ENCODE measurements around the gene NEMP2.

Gene NEMP2

DNA sequence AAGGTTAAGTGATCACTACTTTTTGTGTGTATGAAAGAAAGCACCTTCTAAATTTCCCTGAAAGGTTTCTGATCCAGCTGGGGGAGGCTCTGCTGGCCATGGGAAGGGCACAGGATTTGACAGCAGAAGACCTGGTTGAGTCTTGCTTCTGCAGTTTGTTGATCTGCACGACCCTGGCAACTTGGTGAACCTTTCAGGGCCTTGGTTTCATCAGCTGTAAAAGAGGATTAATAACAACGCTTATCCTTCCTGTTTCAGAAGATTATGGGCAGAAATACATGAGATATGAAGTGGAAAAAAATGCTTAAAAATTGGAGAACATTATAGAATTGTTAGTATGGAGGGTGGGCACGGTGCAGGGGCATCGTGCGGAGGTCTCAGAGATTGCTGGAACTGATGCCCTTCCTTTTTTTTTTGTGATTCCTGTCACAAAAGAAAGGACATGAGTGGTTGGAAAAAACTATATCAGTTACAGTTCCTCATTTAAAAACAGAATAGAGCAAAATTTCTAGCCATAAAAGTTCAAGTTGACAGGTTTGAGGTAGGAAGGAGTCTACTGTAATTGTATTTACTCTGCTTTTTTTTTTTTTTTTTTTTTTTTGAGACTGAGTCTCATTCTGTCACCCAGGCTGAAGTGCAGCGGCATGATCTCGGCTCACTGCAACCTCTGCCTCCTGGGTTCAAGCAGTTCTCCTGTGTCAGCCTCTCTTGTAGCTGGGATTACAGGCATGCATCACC lies 79.0 kb downstream of the NEMP2 start:
- TF ChIP-seq GLIS3 (CRISPR knock-in tag; IDR thresholded peaks at IDR 0.05) (no peak), CSDC2 (CRISPR knock-in tag; IDR thresholded peaks at IDR 0.05) (no peak), CREB5 (CRISPR knock-in tag; IDR thresholded peaks at IDR 0.05; ENCODE audit: low read depth) (no peak), ISL1 (CRISPR knock-in tag; IDR thresholded peaks at IDR 0.05) (no peak), TOX (CRISPR knock-in tag; IDR thresholded peaks at IDR 0.05; ENCODE audit: borderline replicate concordance) (no peak), ZFP30 (CRISPR knock-in tag; IDR thresholded peaks at IDR 0.05) (no peak), ZNF70 (CRISPR knock-in tag; IDR thresholded peaks at IDR 0.05) (no peak), ARNTL (CRISPR knock-in tag; IDR thresholded peaks at IDR 0.05; ENCODE audit: borderline replicate concordance, low read depth) (no peak), ZC3H10 (CRISPR knock-in tag; IDR thresholded peaks at IDR 0.05) (no peak), SNAI2 (CRISPR knock-in tag; IDR thresholded peaks at IDR 0.05) (no peak), RARB (CRISPR knock-in tag; IDR thresholded peaks at IDR 0.05) (no peak)
- TF ChIP-seq, protein P1, sequence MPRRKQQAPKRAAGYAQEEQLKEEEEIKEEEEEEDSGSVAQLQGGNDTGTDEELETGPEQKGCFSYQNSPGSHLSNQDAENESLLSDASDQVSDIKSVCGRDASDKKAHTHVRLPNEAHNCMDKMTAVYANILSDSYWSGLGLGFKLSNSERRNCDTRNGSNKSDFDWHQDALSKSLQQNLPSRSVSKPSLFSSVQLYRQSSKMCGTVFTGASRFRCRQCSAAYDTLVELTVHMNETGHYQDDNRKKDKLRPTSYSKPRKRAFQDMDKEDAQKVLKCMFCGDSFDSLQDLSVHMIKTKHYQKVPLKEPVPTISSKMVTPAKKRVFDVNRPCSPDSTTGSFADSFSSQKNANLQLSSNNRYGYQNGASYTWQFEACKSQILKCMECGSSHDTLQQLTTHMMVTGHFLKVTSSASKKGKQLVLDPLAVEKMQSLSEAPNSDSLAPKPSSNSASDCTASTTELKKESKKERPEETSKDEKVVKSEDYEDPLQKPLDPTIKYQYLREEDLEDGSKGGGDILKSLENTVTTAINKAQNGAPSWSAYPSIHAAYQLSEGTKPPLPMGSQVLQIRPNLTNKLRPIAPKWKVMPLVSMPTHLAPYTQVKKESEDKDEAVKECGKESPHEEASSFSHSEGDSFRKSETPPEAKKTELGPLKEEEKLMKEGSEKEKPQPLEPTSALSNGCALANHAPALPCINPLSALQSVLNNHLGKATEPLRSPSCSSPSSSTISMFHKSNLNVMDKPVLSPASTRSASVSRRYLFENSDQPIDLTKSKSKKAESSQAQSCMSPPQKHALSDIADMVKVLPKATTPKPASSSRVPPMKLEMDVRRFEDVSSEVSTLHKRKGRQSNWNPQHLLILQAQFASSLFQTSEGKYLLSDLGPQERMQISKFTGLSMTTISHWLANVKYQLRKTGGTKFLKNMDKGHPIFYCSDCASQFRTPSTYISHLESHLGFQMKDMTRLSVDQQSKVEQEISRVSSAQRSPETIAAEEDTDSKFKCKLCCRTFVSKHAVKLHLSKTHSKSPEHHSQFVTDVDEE (CRISPR knock-in tag; IDR thresholded peaks at IDR 0.05): no peak
- ATAC-seq: no peak

DNA sequence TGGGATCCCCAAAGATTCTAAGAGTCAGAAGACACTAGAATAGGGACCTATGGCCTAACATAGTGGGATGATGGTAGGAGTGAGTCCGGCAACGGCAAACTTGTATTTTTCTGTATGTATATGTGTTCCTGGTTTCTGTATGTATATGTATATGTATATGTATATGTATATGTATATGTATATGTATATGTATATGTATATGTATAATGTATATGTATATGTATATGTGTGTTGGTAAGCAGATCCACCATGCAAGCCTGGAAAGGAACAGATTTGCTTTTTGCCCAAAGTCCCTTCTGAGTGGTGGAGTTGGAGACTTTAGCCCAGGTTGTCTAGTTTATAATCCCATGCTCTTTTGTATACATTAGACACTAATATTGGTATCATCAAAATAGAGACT lies 79.7 kb downstream of the NEMP2 start:
- ATAC-seq: no peak
- TF ChIP-seq, protein P2, sequence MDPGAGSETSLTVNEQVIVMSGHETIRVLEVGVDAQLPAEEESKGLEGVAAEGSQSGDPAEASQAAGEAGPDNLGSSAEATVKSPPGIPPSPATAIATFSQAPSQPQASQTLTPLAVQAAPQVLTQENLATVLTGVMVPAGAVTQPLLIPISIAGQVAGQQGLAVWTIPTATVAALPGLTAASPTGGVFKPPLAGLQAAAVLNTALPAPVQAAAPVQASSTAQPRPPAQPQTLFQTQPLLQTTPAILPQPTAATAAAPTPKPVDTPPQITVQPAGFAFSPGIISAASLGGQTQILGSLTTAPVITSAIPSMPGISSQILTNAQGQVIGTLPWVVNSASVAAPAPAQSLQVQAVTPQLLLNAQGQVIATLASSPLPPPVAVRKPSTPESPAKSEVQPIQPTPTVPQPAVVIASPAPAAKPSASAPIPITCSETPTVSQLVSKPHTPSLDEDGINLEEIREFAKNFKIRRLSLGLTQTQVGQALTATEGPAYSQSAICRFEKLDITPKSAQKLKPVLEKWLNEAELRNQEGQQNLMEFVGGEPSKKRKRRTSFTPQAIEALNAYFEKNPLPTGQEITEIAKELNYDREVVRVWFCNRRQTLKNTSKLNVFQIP (CRISPR knock-in tag; IDR thresholded peaks at IDR 0.05; ENCODE audit: borderline replicate concordance, low read depth): no peak
- TF ChIP-seq ZC3H10 (CRISPR knock-in tag; IDR thresholded peaks at IDR 0.05) (no peak), ZNF8 (CRISPR knock-in tag; IDR thresholded peaks at IDR 0.05) (no peak), ZNF565 (CRISPR knock-in tag; conservative IDR thresholded peaks at IDR 0.05; ENCODE audit: low read depth) (no peak), ISL1 (CRISPR knock-in tag; IDR thresholded peaks at IDR 0.05) (no peak), ESRRG (CRISPR knock-in tag; IDR thresholded peaks at IDR 0.05) (no peak), BACH2 (CRISPR knock-in tag; IDR thresholded peaks at IDR 0.05; ENCODE audit: borderline replicate concordance) (no peak), CREB5 (CRISPR knock-in tag; IDR thresholded peaks at IDR 0.05; ENCODE audit: low read depth) (no peak), TOX (CRISPR knock-in tag; IDR thresholded peaks at IDR 0.05; ENCODE audit: borderline replicate concordance) (no peak), PPARA (CRISPR knock-in tag; IDR thresholded peaks at IDR 0.05; ENCODE audit: borderline replicate concordance) (no peak), CSDC2 (CRISPR knock-in tag; IDR thresholded peaks at IDR 0.05) (no peak), PATZ1 (CRISPR knock-in tag; IDR thresholded peaks at IDR 0.05; ENCODE audit: borderline replicate concordance) (no peak), ZFP3 (CRISPR knock-in tag; IDR thresholded peaks at IDR 0.05) (no peak), RARB (CRISPR knock-in tag; IDR thresholded peaks at IDR 0.05) (no peak), GLIS3 (CRISPR knock-in tag; IDR thresholded peaks at IDR 0.05) (no peak)
- TF ChIP-seq, protein P1 (CRISPR knock-in tag; IDR thresholded peaks at IDR 0.05): no peak
- TF ChIP-seq, protein P3, sequence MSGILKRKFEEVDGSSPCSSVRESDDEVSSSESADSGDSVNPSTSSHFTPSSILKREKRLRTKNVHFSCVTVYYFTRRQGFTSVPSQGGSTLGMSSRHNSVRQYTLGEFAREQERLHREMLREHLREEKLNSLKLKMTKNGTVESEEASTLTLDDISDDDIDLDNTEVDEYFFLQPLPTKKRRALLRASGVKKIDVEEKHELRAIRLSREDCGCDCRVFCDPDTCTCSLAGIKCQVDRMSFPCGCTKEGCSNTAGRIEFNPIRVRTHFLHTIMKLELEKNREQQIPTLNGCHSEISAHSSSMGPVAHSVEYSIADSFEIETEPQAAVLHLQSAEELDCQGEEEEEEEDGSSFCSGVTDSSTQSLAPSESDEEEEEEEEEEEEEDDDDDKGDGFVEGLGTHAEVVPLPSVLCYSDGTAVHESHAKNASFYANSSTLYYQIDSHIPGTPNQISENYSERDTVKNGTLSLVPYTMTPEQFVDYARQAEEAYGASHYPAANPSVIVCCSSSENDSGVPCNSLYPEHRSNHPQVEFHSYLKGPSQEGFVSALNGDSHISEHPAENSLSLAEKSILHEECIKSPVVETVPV (CRISPR knock-in tag; IDR thresholded peaks at IDR 0.05): no peak
